Suprapubic skin (tissue), 4 donors: Measurements from ENCODE around the gene GGT5. TPM values are rescaled to one million over a fixed set of nuclear protein-coding genes. Genes with fewer than 3 reads are reported as not detected.
"Not testable (repeated sequence)": the region's sequence is repeated elsewhere in the genome, so short reads cannot be mapped to it uniquely, and the experiment has no call there.

ENCODE experiments used
- DNase-seq, 2 donors: peaks; one replicate each; pipeline ENCODE4 v3.0.0-alpha.2; 2019; ENCODE audit warnings: low spot score in 2 of 2
- H3K27ac ChIP-seq: fragments of 200-600 bp; sonication (generic); one replicate; pipeline ENCODE4 v1.5.1; 2019
- H3K27me3 ChIP-seq: fragments of 200-600 bp; sonication (generic); one replicate; pipeline ENCODE4 v1.5.1; 2019
- H3K36me3 ChIP-seq: fragments of 200-600 bp; sonication (generic); one replicate; pipeline ENCODE4 v1.5.1; 2019
- H3K4me1 ChIP-seq: fragments of 200-600 bp; sonication (generic); one replicate; pipeline ENCODE4 v1.5.1; 2019
- H3K4me3 ChIP-seq: fragments of 200-600 bp; sonication (generic); one replicate; pipeline ENCODE4 v1.5.1; 2019; ENCODE audit warnings: mild to moderate bottlenecking
- H3K9me3 ChIP-seq: fragments of 200-600 bp; sonication (generic); one replicate; pipeline ENCODE4 v1.5.1; 2019
- CTCF ChIP-seq, 2 donors: fragments of 200-600 bp in 1 of 2; fragments of 450-650 bp in 1 of 2; sonication (generic) in 1 of 2; IDR thresholded peaks; one replicate each; pipeline ENCODE4 v1.5.1; 2016 to 2019; ENCODE audit warnings: antibody characterized with exemption in 2 of 2, mild to moderate bottlenecking in 1 of 2, moderate library complexity in 1 of 2
- EP300 ChIP-seq: sonication (generic); formaldehyde crosslinking; IDR thresholded peaks from one replicate; pipeline ENCODE4 v1.6.1; 2017; ENCODE audit warnings: antibody characterized with exemption
- POLR2A ChIP-seq, 2 donors: fragments of 450-650 bp; IDR thresholded peaks; one replicate each; pipeline ENCODE4 v1.6.1; 2017; ENCODE audit warnings: antibody characterized with exemption in 2 of 2, mild to moderate bottlenecking in 2 of 2, moderate library complexity in 2 of 2
- POLR2AphosphoS5 ChIP-seq, 3 donors: sonication (generic); formaldehyde crosslinking; IDR thresholded peaks; one replicate each; pipeline ENCODE4 v1.6.1; 2017; ENCODE audit warnings: antibody characterized with exemption in 3 of 3
- WGBS: methylation state at CpG from one replicate; pipeline ENCODE4 v1.1.5; 2018; 5-methylcytosine and 5-hydroxymethylcytosine counted together
- total RNA-seq, 4 donors: library from RNA; depleted of rRNA; stranded (reverse); fragments of >200 nt; gene quantifications; one replicate each; pipeline ENCODE4 v1.1.0, GENCODE V29; 2016

The GGT5 gene
- total RNA-seq, 4 donors from 2014 or later = 13.4 to 38.8 (median 17.5) TPM

GRCh38 chr22:24208012-24208749, 36.7 kb downstream of the GGT5 start:
- 13% methylated on average over 2 of the region's 2 CpGs for WGBS
- no peaks in the 10 kb centered on the region for H3K27me3 ChIP-seq
- peaks cover 27% of the 10 kb centered on the region for H3K4me1 ChIP-seq
- TF ChIP-seq POLR2AphosphoS5 (IDR thresholded peaks at IDR 0.05) (peak in 2 of 3 donors; percentile 10 to 57), EP300 (no peak), CTCF (IDR thresholded peaks at IDR 0.05) (no peak), POLR2A (IDR thresholded peaks at IDR 0.05) (no peak)
- H3K36me3 ChIP-seq = no peaks in the 10 kb centered on the region
- DNase-seq = no peak
- no peaks in the 10 kb centered on the region for H3K9me3 ChIP-seq
- peak overlapping the region; percentile 74 for H3K27ac ChIP-seq
- no peak overlapping the region for H3K4me3 ChIP-seq

- Histone ChIP-seq H3K36me3 (no peaks in the 10 kb centered on the region), H3K9me3 (no peaks in the 10 kb centered on the region), H3K4me1 (peaks cover 27% of the 10 kb centered on the region), H3K27me3 (no peaks in the 10 kb centered on the region), H3K27ac (peak overlapping the region; percentile 74), H3K4me3 (no peak overlapping the region)
- whole genome bisulfite sequencing = 71% methylated on average over 8 of the region's 8 CpGs
- no peak for TF ChIP-seq POLR2AphosphoS5 (IDR thresholded peaks at IDR 0.05)
- TF ChIP-seq POLR2A (IDR thresholded peaks at IDR 0.05) = no peak
- TF ChIP-seq CTCF (IDR thresholded peaks at IDR 0.05) = no peak
- no peak for TF ChIP-seq EP300
- DNase-seq = no peak
Measured at GRCh38 chr22:24207264-24208011, 37.4 kb downstream of the GGT5 start.

GRCh38 chr22:24206460-24207263, 38.2 kb downstream of the GGT5 start:
- WGBS = 81% methylated on average over 15 of the region's 15 CpGs
- DNase-seq, H3K9me3 ChIP-seq, H3K27me3 ChIP-seq, H3K36me3 ChIP-seq, H3K4me3 ChIP-seq: not testable (repeated sequence)
- Histone ChIP-seq H3K27ac (peak overlapping the region; percentile 74), H3K4me1 (peaks cover 27% of the 10 kb centered on the region)

GRCh38 chr22:24205438-24206195, 39.3 kb downstream of the GGT5 start:
- H3K27me3 ChIP-seq = no peaks in the 10 kb centered on the region
- H3K4me1 ChIP-seq = peaks cover 27% of the 10 kb centered on the region
- H3K27ac ChIP-seq = no peak overlapping the region
- H3K9me3 ChIP-seq = no peaks in the 10 kb centered on the region
- no peaks in the 10 kb centered on the region for H3K36me3 ChIP-seq
- WGBS = 83% methylated on average over 8 of the region's 8 CpGs
- no peak overlapping the region for H3K4me3 ChIP-seq
- DNase-seq = no peak
- TF ChIP-seq CTCF (IDR thresholded peaks at IDR 0.05) = no peak
- no peak for TF ChIP-seq POLR2A (IDR thresholded peaks at IDR 0.05)
- TF ChIP-seq EP300 = no peak
- no peak for TF ChIP-seq POLR2AphosphoS5 (IDR thresholded peaks at IDR 0.05)

- not testable (repeated sequence) for DNase-seq, H3K4me3 ChIP-seq, H3K27ac ChIP-seq, H3K27me3 ChIP-seq, H3K36me3 ChIP-seq, H3K9me3 ChIP-seq
- H3K4me1 ChIP-seq = peaks cover 25% of the 10 kb centered on the region
- 83% methylated on average over 5 of the region's 5 CpGs for WGBS
Measured at GRCh38 chr22:24203856-24204255, 41.0 kb downstream of the GGT5 start.
